ENCODE data around the gene PBRM1.

Gene PBRM1

DNA sequence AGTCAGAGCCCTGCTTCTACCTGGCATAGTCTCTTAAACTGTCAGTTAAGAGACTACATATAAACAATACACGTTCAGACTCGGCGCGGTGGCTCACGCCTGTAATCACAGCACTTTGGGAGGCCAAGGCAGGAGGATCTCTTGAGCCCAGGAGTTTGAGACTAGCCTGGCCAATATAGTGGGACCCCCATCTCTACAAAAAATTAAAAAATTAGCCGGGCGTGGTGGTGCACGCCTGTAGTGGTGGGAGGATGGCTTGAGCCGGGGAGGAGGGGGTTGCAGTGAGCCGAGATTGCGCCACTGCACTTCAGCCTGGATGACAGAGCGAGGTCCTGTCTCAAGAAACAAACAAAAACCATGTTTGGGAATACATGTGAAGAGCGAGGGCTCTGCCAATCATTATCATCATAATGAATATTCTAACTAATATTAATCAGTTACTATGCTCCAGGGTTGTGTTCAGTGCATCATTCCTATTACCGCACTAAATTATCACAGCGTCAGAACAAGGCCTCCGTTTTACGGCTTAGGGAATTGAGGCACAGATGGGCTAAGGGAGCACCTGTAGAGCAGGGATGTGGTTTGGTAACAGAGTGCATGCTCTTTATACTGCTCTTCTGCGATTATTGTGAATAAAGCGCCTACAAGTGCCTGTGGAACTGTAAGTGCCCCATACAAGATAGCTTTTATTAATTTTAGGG, 150.2 kb downstream of the PBRM1 start:
- TF ChIP-seq, protein P1, sequence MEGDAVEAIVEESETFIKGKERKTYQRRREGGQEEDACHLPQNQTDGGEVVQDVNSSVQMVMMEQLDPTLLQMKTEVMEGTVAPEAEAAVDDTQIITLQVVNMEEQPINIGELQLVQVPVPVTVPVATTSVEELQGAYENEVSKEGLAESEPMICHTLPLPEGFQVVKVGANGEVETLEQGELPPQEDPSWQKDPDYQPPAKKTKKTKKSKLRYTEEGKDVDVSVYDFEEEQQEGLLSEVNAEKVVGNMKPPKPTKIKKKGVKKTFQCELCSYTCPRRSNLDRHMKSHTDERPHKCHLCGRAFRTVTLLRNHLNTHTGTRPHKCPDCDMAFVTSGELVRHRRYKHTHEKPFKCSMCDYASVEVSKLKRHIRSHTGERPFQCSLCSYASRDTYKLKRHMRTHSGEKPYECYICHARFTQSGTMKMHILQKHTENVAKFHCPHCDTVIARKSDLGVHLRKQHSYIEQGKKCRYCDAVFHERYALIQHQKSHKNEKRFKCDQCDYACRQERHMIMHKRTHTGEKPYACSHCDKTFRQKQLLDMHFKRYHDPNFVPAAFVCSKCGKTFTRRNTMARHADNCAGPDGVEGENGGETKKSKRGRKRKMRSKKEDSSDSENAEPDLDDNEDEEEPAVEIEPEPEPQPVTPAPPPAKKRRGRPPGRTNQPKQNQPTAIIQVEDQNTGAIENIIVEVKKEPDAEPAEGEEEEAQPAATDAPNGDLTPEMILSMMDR (IDR thresholded peaks at IDR 0.05; ENCODE audit: low read depth, low read length): no peak

DNA sequence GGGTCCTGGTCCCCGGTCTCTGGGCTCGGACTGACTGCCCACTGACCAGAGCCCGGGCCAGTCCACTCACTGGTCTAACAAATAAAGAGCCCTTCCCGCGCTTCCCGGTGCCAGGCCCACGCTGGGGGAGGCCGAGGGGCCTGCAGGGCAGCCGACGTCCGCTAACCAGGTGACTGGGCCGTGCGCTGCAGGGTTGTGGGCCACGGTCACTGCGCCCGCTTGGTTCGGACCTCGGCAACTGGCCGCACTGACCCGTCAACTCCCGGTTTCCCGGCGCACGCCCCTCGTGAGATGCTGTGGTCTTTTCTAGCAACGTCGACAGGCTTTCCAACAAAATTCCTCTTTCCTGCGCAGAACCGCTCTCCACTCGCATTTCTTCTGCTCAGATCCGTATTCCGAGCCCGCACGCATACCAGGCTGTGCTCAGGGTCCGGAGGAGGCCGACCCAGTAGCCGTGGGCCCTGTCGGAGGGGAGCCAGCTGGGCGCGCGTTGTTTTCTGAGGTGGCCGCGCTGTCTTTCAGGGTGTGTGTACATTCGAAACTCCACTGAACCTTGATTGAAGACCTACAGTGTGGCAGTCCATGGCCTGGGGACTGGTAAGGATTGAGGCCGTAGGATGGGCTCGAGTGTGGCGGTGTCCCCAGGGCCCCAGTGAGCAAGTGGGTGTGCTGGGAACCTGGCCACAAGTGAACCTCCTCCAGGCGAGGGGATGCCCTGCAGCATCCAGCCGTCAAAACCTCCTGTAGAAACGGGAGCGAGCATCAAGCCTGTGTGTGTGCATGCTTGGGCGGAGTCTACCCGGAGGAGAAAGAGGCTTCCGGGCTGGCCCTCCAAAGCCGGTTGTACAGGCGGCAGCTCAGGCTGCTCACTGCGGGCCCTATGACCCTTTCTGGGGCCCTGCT, 151.2 kb downstream of the PBRM1 start:
- no peak for DNase-seq (ENCODE audit: extremely low read depth, low read depth)
- TF ChIP-seq, protein P1 (IDR thresholded peaks at IDR 0.05; ENCODE audit: low read depth, low read length): no peak

More for the DNA sequence above, 150.2 kb downstream of the PBRM1 start:
- no peak for DNase-seq (ENCODE audit: extremely low read depth, low read depth)

DNA sequence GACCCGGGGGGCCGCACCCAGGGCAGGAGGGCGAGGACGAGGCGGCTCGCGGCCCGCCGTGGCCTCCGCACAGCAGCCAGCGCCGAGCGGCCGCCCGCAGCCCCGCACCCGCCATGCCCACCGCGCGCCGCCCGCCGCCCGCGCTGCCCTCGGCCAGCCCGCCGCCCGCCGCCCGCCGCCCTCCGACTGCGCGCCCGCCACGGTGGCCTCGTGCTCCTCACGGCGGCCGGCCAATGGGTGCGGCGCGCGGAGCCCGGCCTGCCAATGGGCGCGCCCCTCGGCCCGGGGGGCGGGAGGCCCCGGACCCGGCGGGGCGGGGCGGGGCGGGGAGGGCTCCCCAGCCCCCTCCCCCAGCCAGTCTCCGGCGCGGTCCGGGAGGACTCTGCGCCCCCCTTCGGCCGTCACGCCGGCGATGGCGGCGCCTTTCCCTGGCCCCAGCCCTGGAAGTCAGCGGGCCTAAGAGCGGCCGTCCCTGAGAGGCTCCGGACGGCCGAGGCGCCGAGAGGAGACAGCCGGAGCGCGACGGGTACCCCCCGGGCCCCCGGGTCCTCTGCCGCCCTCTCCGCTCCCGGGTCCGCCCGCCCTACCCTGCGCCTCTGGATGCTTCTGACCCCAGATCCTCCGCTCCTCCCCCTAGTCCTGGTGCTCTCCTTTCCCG, 152.0 kb downstream of the PBRM1 start, which contains the start of gene NT5DC2:
TSS of gene NT5DC2 (minus strand) at position 235 of the 658 bp plus-strand sequence. CDS start at position 115, 120 bp downstream.
- DNase-seq (ENCODE audit: extremely low read depth, low read depth): peak; percentile 39
- TF ChIP-seq, protein P1 (IDR thresholded peaks at IDR 0.05; ENCODE audit: low read depth, low read length): peak; percentile 14

DNA sequence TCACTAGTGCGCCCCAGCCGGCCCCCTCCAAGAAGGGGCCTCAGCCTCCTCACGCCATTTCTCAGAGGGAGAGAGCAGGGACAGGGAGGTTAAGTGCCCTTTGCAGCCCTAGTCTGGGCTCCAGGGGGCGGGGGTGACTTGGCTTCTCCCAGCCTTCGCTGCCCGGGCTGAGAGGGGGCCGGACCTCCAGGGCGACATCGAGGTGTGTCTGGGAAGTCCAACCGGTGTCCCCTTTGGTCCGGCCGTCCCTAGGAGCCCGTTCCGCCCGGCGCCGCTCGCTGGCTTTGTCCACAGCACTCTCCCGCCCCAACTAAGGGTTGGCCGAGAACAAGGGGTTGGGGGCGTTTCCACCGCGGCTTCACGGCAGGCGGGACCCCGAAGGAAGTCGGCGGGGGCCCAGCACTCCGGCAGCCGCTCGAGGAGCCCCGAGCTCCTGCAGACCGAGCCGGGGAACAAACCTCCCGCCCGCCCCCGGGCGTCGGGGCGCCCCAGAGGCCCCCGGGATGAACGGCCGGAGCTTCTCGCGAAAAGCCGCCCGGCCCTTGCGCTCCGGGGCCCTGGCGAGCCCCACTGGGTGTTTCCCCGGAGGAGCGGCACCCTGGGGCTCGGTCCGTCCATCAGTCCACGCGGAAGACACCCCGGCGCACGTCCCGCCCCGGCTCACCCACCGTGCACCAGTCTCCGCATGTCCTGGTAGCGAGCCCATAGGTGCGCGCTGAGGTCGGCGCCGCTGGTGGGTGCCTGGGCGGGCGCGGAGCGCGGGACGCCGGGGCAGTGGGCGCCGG, 152.7 kb downstream of the PBRM1 start:
- DNase-seq (ENCODE audit: extremely low read depth, low read depth): no peak
- TF ChIP-seq, protein P1 (IDR thresholded peaks at IDR 0.05; ENCODE audit: low read depth, low read length): no peak

DNA sequence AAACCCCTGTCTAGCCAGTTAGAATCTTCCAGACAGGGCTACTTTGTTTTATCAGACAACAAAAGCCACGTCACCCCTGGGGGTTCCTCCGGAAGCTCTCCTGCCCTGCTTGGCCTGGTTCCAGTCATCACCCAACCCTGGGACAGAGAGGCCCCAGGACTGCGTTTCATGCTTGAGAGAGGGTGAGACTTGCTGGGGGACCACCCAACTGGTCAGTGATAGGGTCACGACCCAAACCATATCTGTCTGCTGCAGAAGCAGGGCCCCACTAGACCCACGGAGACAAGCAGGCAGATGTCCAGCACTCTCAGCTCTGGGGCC, 153.2 kb downstream of the PBRM1 start:
- TF ChIP-seq, protein P1 (IDR thresholded peaks at IDR 0.05; ENCODE audit: low read depth, low read length): no peak
- DNase-seq (ENCODE audit: extremely low read depth, low read depth): no peak

DNA sequence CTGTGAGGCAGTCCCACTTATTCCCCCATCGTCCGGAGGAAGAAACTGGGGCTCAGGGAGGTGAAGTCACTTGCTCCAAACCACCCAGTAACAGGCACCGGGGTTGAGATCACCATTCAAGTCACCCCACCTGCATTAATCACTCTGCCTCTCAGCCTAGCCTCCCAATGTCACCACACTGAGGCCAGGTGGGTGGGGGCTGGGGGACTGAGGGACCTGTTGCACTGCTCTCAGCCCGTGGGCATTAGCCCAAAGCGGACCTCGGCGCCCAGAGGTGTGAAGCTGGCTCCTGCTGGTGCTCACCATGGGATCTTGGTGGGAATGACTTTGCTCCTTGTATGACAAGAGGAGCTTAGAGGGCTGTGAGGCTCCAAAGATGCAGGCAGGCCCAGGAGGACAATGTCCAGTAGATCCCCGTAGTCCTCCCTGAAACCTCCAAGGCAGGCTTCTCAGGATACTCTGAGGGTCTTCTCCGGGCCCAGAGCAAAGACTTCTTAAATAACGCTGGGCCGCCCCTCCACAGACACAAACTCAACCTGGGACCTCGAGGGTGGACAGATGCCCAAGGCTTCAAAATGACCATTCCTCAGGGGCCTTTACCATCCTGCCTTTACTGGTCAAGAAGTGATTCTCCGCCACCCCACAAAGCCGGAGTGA, 153.7 kb downstream of the PBRM1 start:
- DNase-seq (ENCODE audit: extremely low read depth, low read depth): no peak
- TF ChIP-seq, protein P1 (IDR thresholded peaks at IDR 0.05; ENCODE audit: low read depth, low read length): no peak

All from AG09319 (cell line).